K562 (cell line): ENCODE measurements around the gene NPAS2. TPM values are rescaled to one million over a fixed set of nuclear protein-coding genes. Genes with fewer than 3 reads are reported as not detected.

Experiments
- ATAC-seq: fragments of 200-7000 bp; cut with Tn5 transposase; 3 replicates; pipeline ENCODE4 v1.9.1; 2020; ENCODE audit warnings: moderate library complexity
- BruUV-seq: library from RNA; stranded (reverse); fragments of 400-500 nt; replicated peaks from 2 replicates; lab custom pipeline; 2021; lab: Mats Ljungman, UMichigan
- CTCF ChIA-PET: fragments of 300-600 bp; formaldehyde crosslinking; extraction: SDS; loops from one replicate; lab custom pipeline; 2021; ENCODE audit warnings: low intra/inter-chr PET ratio; lab: Yijun Ruan, JAX
- POLR2A ChIA-PET: fragments of 300-600, 350-650 bp; sonication (Branson Sonifier 250); formaldehyde crosslinking; extraction: SDS; loops from one replicate; lab custom pipeline; 2021; ENCODE audit warnings: antibody characterized with exemption, inconsistent platforms; lab: Yijun Ruan, JAX
- DNase-seq, 4 experiments: peaks; one replicate each; pipeline versions ENCODE4 v3.0.0 to v3.0.0-alpha.2; 2011 to 2018; ENCODE audit warnings: low spot score in 3 of 4, mixed read lengths in 3 of 4; ENCODE audit errors: extremely low read depth in 1 of 4
- FAIRE-seq: peaks from 2 replicates; lab custom pipeline; 2011; peaks lifted over from hg19 to GRCh38; lab: Jason Lieb, UNC
- H2AFZ ChIP-seq: 2 replicates; pipeline ENCODE4 v1.6.0; 2011; ENCODE audit warnings: low read depth, low read length, control low read depth, inconsistent platforms
- H3K27ac ChIP-seq: fragments of 200-600 bp; 3 replicates; pipeline ENCODE4 v1.8.0; 2011; ENCODE audit warnings: low read depth, mild to moderate bottlenecking, control low read depth, inconsistent platforms, low read length, moderate library complexity, mixed read lengths; ENCODE audit errors: extremely low read depth
- H3K27me3 ChIP-seq, 2 experiments: fragments of 300-600 bp in 1 of 2; 2 replicates in 1 of 2; 3 replicates in 1 of 2; pipeline versions ENCODE4 v1.6.0 to v1.8.0; 2011; ENCODE audit warnings: inconsistent platforms in 2 of 2, low read length in 2 of 2, mild to moderate bottlenecking in 1 of 2, mixed read lengths in 1 of 2, moderate library complexity in 1 of 2; ENCODE audit not compliant: control insufficient read depth in 2 of 2, insufficient read depth in 2 of 2
- H3K36me3 ChIP-seq: fragments of 300-600 bp; 3 replicates; pipeline ENCODE4 v1.8.0; 2011; ENCODE audit warnings: mild to moderate bottlenecking, low read length, inconsistent platforms; ENCODE audit not compliant: control insufficient read depth, insufficient read depth
- H3K4me1 ChIP-seq, 2 experiments: fragments of 200-600 bp in 1 of 2; replicated peaks in 1 of 2; 2 replicates in 1 of 2; 3 replicates in 1 of 2; pipeline versions ENCODE4 v1.5.1 to v1.8.0; 2011; ENCODE audit warnings: inconsistent platforms in 2 of 2, low read length in 2 of 2, mild to moderate bottlenecking in 1 of 2, mixed read lengths in 1 of 2, moderate library complexity in 1 of 2; ENCODE audit not compliant: control insufficient read depth in 2 of 2, insufficient read depth in 2 of 2
- H3K4me2 ChIP-seq: 2 replicates; pipeline ENCODE4 v1.6.1; 2011; ENCODE audit warnings: low read length, control low read depth, inconsistent platforms, mixed read lengths; ENCODE audit not compliant: insufficient read depth
- H3K4me3 ChIP-seq: fragments of 200-600 bp; sonication (generic), shearing (Covaris generic); 2 replicates; pipeline ENCODE4 v1.5.1; 2016; ENCODE audit warnings: control low read depth, inconsistent platforms
- H3K79me2 ChIP-seq: fragments of 200-600 bp; 3 replicates; pipeline ENCODE4 v1.8.0; 2011; ENCODE audit warnings: low read length, inconsistent platforms; ENCODE audit not compliant: control insufficient read depth, insufficient read depth
- H3K9ac ChIP-seq, 2 experiments: 2 replicates each; pipeline versions ENCODE4 v1.6.0 to v1.6.1; 2011; ENCODE audit warnings: low read depth in 2 of 2, low read length in 2 of 2, control low read depth in 1 of 2, inconsistent platforms in 1 of 2, mild to moderate bottlenecking in 1 of 2, mixed read lengths in 1 of 2; ENCODE audit not compliant: insufficient read depth in 1 of 2
- H3K9me1 ChIP-seq: one replicate; pipeline ENCODE4 v1.6.0; 2011; ENCODE audit warnings: inconsistent platforms, mild to moderate bottlenecking, low read length, moderate library complexity; ENCODE audit not compliant: control insufficient read depth, insufficient read depth
- H3K9me3 ChIP-seq: replicated peaks from 2 replicates; pipeline ENCODE4 v1.5.1; 2011; ENCODE audit warnings: low read depth, low read length, inconsistent platforms; ENCODE audit not compliant: control insufficient read depth, insufficient read depth
- H4K20me1 ChIP-seq: replicated peaks from 2 replicates; pipeline ENCODE4 v1.6.1; 2011; ENCODE audit warnings: low read length, inconsistent platforms, mixed read lengths; ENCODE audit not compliant: control insufficient read depth, insufficient read depth
- HMBOX1 ChIP-seq: sonication (generic); IDR thresholded peaks from 2 replicates; pipeline ENCODE4 v1.6.1; 2016
- HMGN3 ChIP-seq: IDR thresholded peaks from 2 replicates; pipeline ENCODE4 v1.6.1; 2011; ENCODE audit warnings: borderline replicate concordance, low read depth, mild to moderate bottlenecking, mixed read lengths, low read length; ENCODE audit not compliant: insufficient read length; ENCODE audit errors: extremely low read depth
- TOE1 ChIP-seq, 2 experiments: fragments of 450-650 bp in 1 of 2; sonication (generic) in 1 of 2; formaldehyde crosslinking in 1 of 2; IDR thresholded peaks; 2 replicates each; pipeline versions ENCODE4 v1.7.1 to v1.8.0; 2016 to 2022; ENCODE audit warnings: borderline replicate concordance in 2 of 2, mild to moderate bottlenecking in 2 of 2, antibody characterized with exemption in 1 of 2, inconsistent platforms in 1 of 2, low read depth in 1 of 2, missing genetic modification reagents in 1 of 2, moderate library complexity in 1 of 2
- ZNF354B ChIP-seq: fragments of 250-450 bp; sonication (Bioruptor Pico); IDR thresholded peaks from 2 replicates; pipeline ENCODE4 v1.4.0; 2020
- WGBS: fragments of 100-300 bp; shearing (Covaris generic); methylation state at CpG from one replicate; pipeline ENCODE4 v1.1.6; 2016; ENCODE audit warnings: low coverage, mixed read lengths; ENCODE audit not compliant: insufficient coverage; ENCODE audit errors: missing lambda C conversion rate; 5-methylcytosine and 5-hydroxymethylcytosine counted together
- in situ Hi-C: fragments of 300-500 bp; cut with MboI; formaldehyde crosslinking; loops from 4 replicates; pipeline ENCODE4 v1.15.0; 2018; ENCODE audit warnings: inconsistent platforms, mixed read lengths
- intact Hi-C: fragments of 100-400 bp; cut with micrococcal nuclease; formaldehyde crosslinking; loops from 2 replicates; pipeline ENCODE4 v1.14.2; 2022
- polyA plus RNA-seq, 8 experiments: library from polyadenylated mRNA; depleted of rRNA in 4 of 8; stranded (reverse) in 5 of 8; unstranded in 3 of 8; fragments of >200 nt; fragmentation: Nextera tagmentation in 2 of 8; fragmentation: Illumina TruSeq in 1 of 8; extraction: Ambion mirVana in 2 of 8; extraction: Trizol in 1 of 8; gene quantifications; 2 replicates each; pipeline versions ENCODE4 v1.2.1 to v1.2.3, GENCODE V29; 2011 to 2014; ENCODE audit warnings: inconsistent platforms in 1 of 8, missing spikeins in 1 of 8
- total RNA-seq, 7 experiments: library from RNA; depleted of rRNA in 6 of 7; stranded (reverse); fragments of >200 nt in 6 of 7; fragmentation: Illumina TruSeq in 2 of 7; extraction: Trizol in 2 of 7; gene quantifications; 2 replicates each; pipeline versions ENCODE4 v1.2.1 to v1.2.3, GENCODE V29; 2011 to 2021; ENCODE audit warnings: low replicate concordance in 1 of 7

Gene NPAS2
- total and polyA plus RNA-seq, 9 of the 15 experiments (the other 6 are each of a cell fraction or from before 2014, with no cell fraction given): 0.06 to 0.29 (median 0.07) TPM; not detected in 5

GRCh38 chr2:100909534-100910081 is 89.7 kb downstream of the NPAS2 start:
- H3K4me1 ChIP-seq: no peaks in the 10 kb centered on the region
- BruUV-seq: no TSS peak
- ATAC-seq: no peak
- 7% methylated on average over 10 of the region's 10 CpGs for WGBS
- intact Hi-C loops: no loop called here
- ChIA-PET POLR2A (interaction anchor here (0.5 kb wide), 1 partner anchor 74 kb away, joined by 3 read pairs; no protein-coding TSS in a partner anchor), CTCF (no interaction called here)
- H2AFZ ChIP-seq: no peak overlapping the region
- TF ChIP-seq HMGN3 (no peak), TOE1 (IDR thresholded peaks at IDR 0.05; ENCODE audit: borderline replicate concordance) (no peak), TOE1 (CRISPR knock-in tag; IDR thresholded peaks at IDR 0.05; ENCODE audit: borderline replicate concordance, low read depth) (no peak), HMBOX1 (no peak), ZNF354B (no peak)
- in situ Hi-C loops: no loop called here
- no peak for FAIRE-seq
- no peaks in the 10 kb centered on the region for H4K20me1 ChIP-seq
- H3K4me3 ChIP-seq: no peak overlapping the region
- no peak for DNase-seq
- no peak overlapping the region for H3K9ac ChIP-seq
- no peaks in the 10 kb centered on the region for H3K9me3 ChIP-seq
- H3K36me3 ChIP-seq: no peaks in the 10 kb centered on the region
- no peaks in the 10 kb centered on the region for H3K79me2 ChIP-seq
- no peak overlapping the region for H3K4me2 ChIP-seq
- peaks cover 12 to 59% of the 10 kb centered on the region in 2 experiments; a peak in 4 of 5 replicates for H3K27me3 ChIP-seq
- no peaks in the 10 kb centered on the region for H3K9me1 ChIP-seq
- no peak overlapping the region for H3K27ac ChIP-seq
